Fibroblast of lung (primary cell): ENCODE results near the gene SPATA16. TPM values are rescaled to one million over a fixed set of nuclear protein-coding genes. Genes with fewer than 3 reads are reported as not detected.

Experiments
- DNase-seq, 2 donors: peaks; one replicate each; pipeline versions ENCODE4 v3.0.0 to v3.0.0-alpha.2; 2010; ENCODE audit warnings: low read depth in 2 of 2
- H2AFZ ChIP-seq: 2 replicates; pipeline ENCODE4 v1.5.1; 2012; ENCODE audit warnings: low read length, control low read depth, inconsistent platforms
- H3K27ac ChIP-seq: 2 replicates; pipeline ENCODE4 v1.5.1; 2011; ENCODE audit warnings: low read length, control low read depth; ENCODE audit not compliant: insufficient read depth
- H3K27me3 ChIP-seq: 2 replicates; pipeline ENCODE4 v1.5.1; 2011; ENCODE audit warnings: mild to moderate bottlenecking, low read length; ENCODE audit not compliant: control insufficient read depth, insufficient read depth
- H3K36me3 ChIP-seq: 2 replicates; pipeline ENCODE4 v1.5.1; 2011; ENCODE audit warnings: low read length; ENCODE audit not compliant: control insufficient read depth, insufficient read depth
- H3K4me1 ChIP-seq: 2 replicates; pipeline ENCODE4 v1.5.1; 2011; ENCODE audit warnings: low read length; ENCODE audit not compliant: control insufficient read depth, insufficient read depth; ENCODE audit errors: extremely low read depth
- H3K4me2 ChIP-seq: 2 replicates; pipeline ENCODE4 v1.5.1; 2011; ENCODE audit warnings: low read length, control low read depth; ENCODE audit not compliant: insufficient read depth; ENCODE audit errors: extremely low read depth
- H3K4me3 ChIP-seq, 4 experiments: fragments of 200-600 bp in 1 of 4; sonication (generic) in 1 of 4; replicated peaks in 1 of 4; 2 replicates each; pipeline ENCODE4 v1.5.1; 2011 to 2016; ENCODE audit warnings: low read length in 4 of 4, low read depth in 3 of 4, mild to moderate bottlenecking in 3 of 4, control low read depth in 2 of 4, inconsistent platforms in 1 of 4, mixed read lengths in 1 of 4; ENCODE audit not compliant: insufficient read depth in 1 of 4; ENCODE audit errors: control extremely low read depth in 1 of 4
- H3K79me2 ChIP-seq: 2 replicates; pipeline ENCODE4 v1.5.1; 2012; ENCODE audit warnings: mild to moderate bottlenecking, low read length, inconsistent platforms; ENCODE audit not compliant: control insufficient read depth, insufficient read depth
- H3K9ac ChIP-seq: 2 replicates; pipeline ENCODE4 v1.5.1; 2011; ENCODE audit warnings: mild to moderate bottlenecking, low read length, control low read depth; ENCODE audit not compliant: insufficient read depth
- H3K9me3 ChIP-seq: 2 replicates; pipeline ENCODE4 v1.5.1; 2012; ENCODE audit warnings: low read depth, low read length; ENCODE audit not compliant: control insufficient read depth, insufficient read depth
- H4K20me1 ChIP-seq: 2 replicates; pipeline ENCODE4 v1.5.1; 2011; ENCODE audit warnings: low read length; ENCODE audit not compliant: control insufficient read depth, insufficient read depth; ENCODE audit errors: extremely low read depth
- CTCF ChIP-seq, 2 donors: IDR thresholded peaks in 1 of 2; conservative IDR thresholded peaks in 1 of 2; 1 replicate in 1 of 2; 2 replicates in 1 of 2; pipeline ENCODE4 v1.5.1; 2011 to 2012; ENCODE audit warnings: low read length in 2 of 2, control low read depth in 1 of 2, inconsistent platforms in 1 of 2, low read depth in 1 of 2, mild to moderate bottlenecking in 1 of 2
- EZH2 ChIP-seq: IDR thresholded peaks from 2 replicates; pipeline ENCODE4 v1.5.1; 2012; ENCODE audit warnings: low read length, control low read depth, mild to moderate bottlenecking; ENCODE audit errors: missing control alignments
- polyA plus RNA-seq, 2 donors: library from polyadenylated mRNA; depleted of rRNA in 1 of 2; stranded (reverse) in 1 of 2; unstranded in 1 of 2; fragments of >200 nt; gene quantifications; 2 replicates each; pipeline ENCODE4 v1.2.1, GENCODE V29; 2011 to 2012; ENCODE audit warnings: missing spikeins in 1 of 2
- total RNA-seq: library from RNA; depleted of rRNA; stranded (reverse); fragments of >200 nt; gene quantifications from 2 replicates; pipeline ENCODE4 v1.2.1, GENCODE V29; 2014

The SPATA16 gene
- total and polyA plus RNA-seq, 2 donors (not counting 1 experiment from before 2014, with no cell fraction given): not detected

- Histone ChIP-seq H3K4me1 (no peaks in the 10 kb centered on the region), H4K20me1 (no peaks in the 10 kb centered on the region), H3K9me3 (no peaks in the 10 kb centered on the region), H3K4me2 (no peak overlapping the region), H3K27me3 (no peaks in the 10 kb centered on the region), H2AFZ (no peak overlapping the region), H3K27ac (no peak overlapping the region), H3K79me2 (no peaks in the 10 kb centered on the region), H3K4me3 (no peak overlapping the region), H3K9ac (no peak overlapping the region), H3K36me3 (no peaks in the 10 kb centered on the region)
- TF ChIP-seq CTCF (conservative IDR thresholded peaks at IDR 0.05 in 1 of 2, IDR thresholded peaks at IDR 0.05 in 1 of 2; ENCODE audit: low read depth in 1 of 2, low read length in 2 of 2): no peak
- no peak for TF ChIP-seq EZH2
- no peak for DNase-seq
These were observed 133.8 kb downstream of the SPATA16 start for GRCh38 chr3:173007079-173007723.

GRCh38 chr3:173006006-173006405, 135.0 kb downstream of the SPATA16 start:
- H2AFZ ChIP-seq: no peak overlapping the region
- TF ChIP-seq EZH2 (no peak), CTCF (conservative IDR thresholded peaks at IDR 0.05 in 1 of 2, IDR thresholded peaks at IDR 0.05 in 1 of 2; ENCODE audit: low read depth in 1 of 2, low read length in 2 of 2) (no peak)
- DNase-seq: no peak
- no peak overlapping the region for H3K27ac ChIP-seq
- no peaks in the 10 kb centered on the region for H3K27me3 ChIP-seq
- no peaks in the 10 kb centered on the region for H3K36me3 ChIP-seq
- no peak overlapping the region for H3K4me2 ChIP-seq
- no peak overlapping the region for H3K9ac ChIP-seq
- no peaks in the 10 kb centered on the region for H3K9me3 ChIP-seq
- H3K79me2 ChIP-seq: no peaks in the 10 kb centered on the region
- H3K4me1 ChIP-seq: no peaks in the 10 kb centered on the region
- H3K4me3 ChIP-seq: no peak overlapping the region
- H4K20me1 ChIP-seq: no peaks in the 10 kb centered on the region

- Histone ChIP-seq H4K20me1 (no peaks in the 10 kb centered on the region), H3K4me1 (no peaks in the 10 kb centered on the region)
These were observed 136.4 kb downstream of the SPATA16 start for GRCh38 chr3:173004681-173005080.

More at GRCh38 chr3:173004681-173005080, 136.4 kb downstream of the SPATA16 start:
- H3K27me3 ChIP-seq: no peaks in the 10 kb centered on the region
- no peak overlapping the region for H3K4me2 ChIP-seq
- H3K27ac ChIP-seq: no peak overlapping the region
- H3K9me3 ChIP-seq: no peaks in the 10 kb centered on the region
- no peaks in the 10 kb centered on the region for H3K36me3 ChIP-seq
- no peak overlapping the region for H2AFZ ChIP-seq
- H3K4me3 ChIP-seq: no peak overlapping the region
- TF ChIP-seq EZH2: no peak
- no peak for TF ChIP-seq CTCF (conservative IDR thresholded peaks at IDR 0.05 in 1 of 2, IDR thresholded peaks at IDR 0.05 in 1 of 2; ENCODE audit: low read depth in 1 of 2, low read length in 2 of 2)
- H3K79me2 ChIP-seq: no peaks in the 10 kb centered on the region
- no peak for DNase-seq
- no peak overlapping the region for H3K9ac ChIP-seq
